Measurements from ENCODE around the gene NEAT1. TPM values are rescaled to one million over a fixed set of nuclear protein-coding genes. Genes with fewer than 3 reads are reported as not detected.

NEAT1 gene
- total and polyA plus RNA-seq, 9 of the 15 experiments (the other 6 are each of a cell fraction or from before 2014, with no cell fraction given) = 20.1 to 389 (median 62.8) TPM

DNA sequence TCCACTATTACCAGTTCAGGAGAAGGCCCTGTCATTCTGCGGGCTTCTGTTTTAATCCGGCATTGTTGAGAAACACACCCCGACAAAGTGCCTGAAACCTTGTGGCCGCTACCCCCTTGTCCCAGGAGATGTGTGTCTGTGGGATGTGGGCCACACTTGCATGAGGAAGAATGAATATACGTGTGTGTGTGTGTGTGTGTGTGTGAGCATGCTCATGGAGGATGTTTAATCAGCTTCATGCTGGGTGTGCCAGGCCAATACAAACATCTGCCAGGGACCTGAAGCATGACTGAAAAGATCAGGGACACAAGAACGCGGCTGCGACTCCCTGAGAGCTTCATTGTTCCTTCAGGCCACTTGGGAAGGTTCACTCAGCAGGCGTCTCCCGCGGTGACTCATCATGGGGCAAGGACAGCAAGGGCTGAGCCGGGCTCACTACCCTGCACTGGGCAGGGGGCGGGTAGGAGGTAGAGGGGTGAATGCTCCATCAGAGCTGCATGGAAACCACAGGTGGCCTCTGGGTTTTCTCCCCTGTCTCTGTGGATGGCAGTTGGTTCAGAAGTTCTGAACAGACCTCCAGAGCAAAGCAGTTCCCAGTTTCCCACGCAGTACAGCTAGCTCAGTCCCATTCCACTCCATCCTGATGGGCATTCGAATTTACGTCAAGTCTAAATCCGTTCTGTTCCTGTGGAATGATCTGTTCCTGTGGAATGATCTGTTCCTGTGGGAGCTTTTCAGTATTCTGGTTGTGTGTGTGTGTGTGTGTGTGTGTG lies 69.2 kb downstream of the NEAT1 start (continued):
- TF ChIP-seq, protein P1, sequence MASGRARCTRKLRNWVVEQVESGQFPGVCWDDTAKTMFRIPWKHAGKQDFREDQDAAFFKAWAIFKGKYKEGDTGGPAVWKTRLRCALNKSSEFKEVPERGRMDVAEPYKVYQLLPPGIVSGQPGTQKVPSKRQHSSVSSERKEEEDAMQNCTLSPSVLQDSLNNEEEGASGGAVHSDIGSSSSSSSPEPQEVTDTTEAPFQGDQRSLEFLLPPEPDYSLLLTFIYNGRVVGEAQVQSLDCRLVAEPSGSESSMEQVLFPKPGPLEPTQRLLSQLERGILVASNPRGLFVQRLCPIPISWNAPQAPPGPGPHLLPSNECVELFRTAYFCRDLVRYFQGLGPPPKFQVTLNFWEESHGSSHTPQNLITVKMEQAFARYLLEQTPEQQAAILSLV (tag; IDR thresholded peaks at IDR 0.05) = 0 out of 2 replicates have a peak, but pooled peaks have one; percentile 36
- TF ChIP-seq TGIF2 (CRISPR knock-in tag; IDR thresholded peaks at IDR 0.05) (no peak), PPARD (CRISPR knock-in tag; IDR thresholded peaks at IDR 0.05) (no peak), C11orf30 (IDR thresholded peaks at IDR 0.05; ENCODE audit: low read depth) (peak; percentile 60), ZFP91 (CRISPR knock-in tag; IDR thresholded peaks at IDR 0.05) (no peak), CREM (IDR thresholded peaks at IDR 0.05; ENCODE audit: low read depth) (peak; percentile 25; the same call in 1 of the 2 replicates), ATF1 (CRISPR knock-in tag; IDR thresholded peaks at IDR 0.05) (no peak), ATF1 (tag; IDR thresholded peaks at IDR 0.05) (0 out of 2 replicates have a peak, but pooled peaks have one; percentile 10), FOXK2 (conservative IDR thresholded peaks at IDR 0.05 in 1 of 2, IDR thresholded peaks at IDR 0.05 in 1 of 2; ENCODE audit: low read depth in 2 of 2) (peak; percentile 35 to 45; a peak in 1 of 4 replicates), NFE2 (IDR thresholded peaks at IDR 0.05; ENCODE audit: low read depth) (peak; percentile 73), DMBX1 (CRISPR knock-in tag; IDR thresholded peaks at IDR 0.05; ENCODE audit: borderline replicate concordance) (peak; percentile 88), HDGF (IDR thresholded peaks at IDR 0.05) (peak; percentile 80; the same call in 1 of the 2 replicates), ZBTB5 (IDR thresholded peaks at IDR 0.05) (0 out of 2 replicates have a peak, but pooled peaks have one; percentile 33), SMAD4 (CRISPR knock-in tag; conservative IDR thresholded peaks at IDR 0.05) (peak; percentile 40; the same call in 1 of the 2 replicates), ARID1B (IDR thresholded peaks at IDR 0.05) (peak; percentile 64), ZNF695 (CRISPR knock-in tag; IDR thresholded peaks at IDR 0.05) (no peak), MYNN (IDR thresholded peaks at IDR 0.05) (0 out of 2 replicates have a peak, but pooled peaks have one; percentile 55), MYNN (CRISPR knock-in tag; IDR thresholded peaks at IDR 0.05) (no peak), JUN (IDR thresholded peaks at IDR 0.05; ENCODE audit: borderline replicate concordance, low read depth, low read length) (peak; percentile 77), JUN (CRISPR knock-in tag; IDR thresholded peaks at IDR 0.05; ENCODE audit: borderline replicate concordance) (no peak), RAD21 (CRISPR knock-in tag; conservative IDR thresholded peaks at IDR 0.05 in 1 of 2, IDR thresholded peaks at IDR 0.05 in 1 of 2) (0 out of 4 replicates have a peak, but pooled peaks of 1 of the 2 experiments have one; percentile 1), NFRKB (IDR thresholded peaks at IDR 0.05; ENCODE audit: low read depth) (peak; percentile 34; the same call in 1 of the 2 replicates), MECOM (CRISPR knock-in tag; IDR thresholded peaks at IDR 0.05) (peak; percentile 62; the same call in 1 of the 2 replicates)
- TF ChIP-seq, protein P2, sequence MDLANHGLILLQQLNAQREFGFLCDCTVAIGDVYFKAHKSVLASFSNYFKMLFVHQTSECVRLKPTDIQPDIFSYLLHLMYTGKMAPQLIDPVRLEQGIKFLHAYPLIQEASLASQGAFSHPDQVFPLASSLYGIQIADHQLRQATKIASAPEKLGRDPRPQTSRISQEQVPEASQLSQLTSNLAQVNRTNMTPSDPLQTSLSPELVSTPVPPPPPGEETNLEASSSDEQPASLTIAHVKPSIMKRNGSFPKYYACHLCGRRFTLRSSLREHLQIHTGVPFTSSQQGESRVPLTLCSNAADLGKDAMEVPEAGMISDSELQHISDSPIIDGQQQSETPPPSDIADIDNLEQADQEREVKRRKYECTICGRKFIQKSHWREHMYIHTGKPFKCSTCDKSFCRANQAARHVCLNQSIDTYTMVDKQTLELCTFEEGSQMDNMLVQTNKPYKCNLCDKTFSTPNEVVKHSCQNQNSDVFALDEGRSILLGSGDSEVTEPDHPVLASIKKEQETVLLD (IDR thresholded peaks at IDR 0.05) = peak; percentile 29; the same call in 1 of the 2 replicates

Data from K562 (cell line).